Mucosa of stomach (tissue), 1 donor: ENCODE results near the gene TRPC3.
"Not testable (repeated sequence)": the region's sequence is repeated elsewhere in the genome, so short reads cannot be mapped to it uniquely, and the experiment has no call there.

Experiments
- H3K27me3 ChIP-seq: one replicate; pipeline ENCODE4 v1.7.0; 2013; ENCODE audit warnings: mild to moderate bottlenecking, low read length; ENCODE audit not compliant: control insufficient read depth, insufficient read depth
- H3K36me3 ChIP-seq: one replicate; pipeline ENCODE4 v1.7.0; 2013; ENCODE audit warnings: low read length; ENCODE audit not compliant: control insufficient read depth, insufficient read depth
- H3K4me1 ChIP-seq: one replicate; pipeline ENCODE4 v1.7.0; 2013; ENCODE audit warnings: mild to moderate bottlenecking, low read length; ENCODE audit not compliant: control insufficient read depth, insufficient read depth
- H3K4me3 ChIP-seq: one replicate; pipeline ENCODE4 v1.7.0; 2013; ENCODE audit warnings: low read length
- H3K9ac ChIP-seq: one replicate; pipeline ENCODE4 v1.7.0; 2013; ENCODE audit warnings: mild to moderate bottlenecking, low read length, moderate library complexity
- H3K9me3 ChIP-seq: one replicate; pipeline ENCODE4 v1.7.0; 2013; ENCODE audit warnings: mild to moderate bottlenecking, low read length, moderate library complexity; ENCODE audit not compliant: control insufficient read depth
- donor health status: Pancreatic carcinoma.

The TRPC3 gene

DNA sequence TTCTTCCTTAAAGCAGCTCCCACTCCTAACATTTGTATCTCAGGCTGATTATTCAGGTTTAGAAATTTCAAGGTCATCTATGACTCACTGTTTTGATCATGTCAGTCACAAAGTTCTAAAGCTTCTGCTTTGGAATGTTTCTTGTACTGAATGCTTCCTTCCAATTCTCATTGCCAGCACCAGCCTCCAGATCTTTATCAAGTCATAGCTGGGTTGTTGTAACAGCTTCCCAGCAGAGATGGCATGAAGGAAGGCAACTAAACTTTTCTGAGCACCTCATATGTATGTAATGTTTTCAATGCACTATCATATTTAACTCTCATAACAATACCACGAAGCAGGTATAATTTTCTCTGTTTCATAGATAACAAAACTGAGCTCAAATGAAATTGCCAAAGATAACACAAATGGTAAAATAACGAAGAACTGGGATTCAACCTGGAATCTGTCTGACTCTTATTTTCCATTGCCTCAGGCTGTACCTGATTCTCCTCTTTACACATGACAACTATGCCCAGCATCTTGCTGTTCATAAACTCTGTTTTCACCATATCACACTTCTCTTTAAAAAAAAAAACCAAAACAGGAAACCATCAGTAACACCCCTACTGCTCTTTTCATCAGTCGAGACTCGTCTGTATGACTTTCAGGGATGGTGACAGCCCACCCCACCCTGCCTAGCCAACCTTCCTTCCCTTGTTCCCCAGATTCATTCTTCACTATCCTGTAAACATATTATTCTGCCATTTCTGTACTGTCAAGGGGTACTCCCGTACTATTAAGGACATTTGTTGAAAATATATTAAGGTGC, 13.4 kb downstream of the TRPC3 start:
- no peaks in the 10 kb centered on the region for H3K4me1 ChIP-seq
- H3K9ac ChIP-seq, result no peak overlapping the region
- no peaks in the 10 kb centered on the region for H3K36me3 ChIP-seq

DNA sequence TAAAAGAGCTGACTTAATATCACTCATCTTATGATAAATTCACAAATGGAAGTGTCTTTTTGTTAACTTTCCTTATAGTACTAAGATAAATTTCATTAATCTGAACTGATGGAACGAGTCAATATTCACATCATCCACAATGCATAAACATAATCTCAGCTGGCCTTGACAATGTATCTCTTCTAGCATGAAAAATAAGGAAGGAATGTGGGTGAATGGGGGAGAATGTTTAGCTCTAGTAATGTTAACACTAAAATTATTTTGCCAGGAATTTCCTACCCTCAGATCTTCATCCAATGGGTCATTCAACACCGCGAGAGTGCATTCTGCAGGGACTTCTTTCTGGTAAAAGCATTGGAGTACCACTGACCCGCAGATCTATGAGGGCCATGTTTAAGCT, 15.8 kb downstream of the TRPC3 start:
- Histone ChIP-seq H3K27me3 (peaks cover 5% of the 10 kb centered on the region), H3K9me3 (no peaks in the 10 kb centered on the region), H3K4me3 (no peak overlapping the region), H3K4me1 (no peaks in the 10 kb centered on the region), H3K9ac (no peak overlapping the region), H3K36me3 (no peaks in the 10 kb centered on the region)

More for the DNA sequence above, 13.4 kb downstream of the TRPC3 start:
- no peaks in the 10 kb centered on the region for H3K9me3 ChIP-seq
- peaks cover 6% of the 10 kb centered on the region for H3K27me3 ChIP-seq
- no peak overlapping the region for H3K4me3 ChIP-seq

DNA sequence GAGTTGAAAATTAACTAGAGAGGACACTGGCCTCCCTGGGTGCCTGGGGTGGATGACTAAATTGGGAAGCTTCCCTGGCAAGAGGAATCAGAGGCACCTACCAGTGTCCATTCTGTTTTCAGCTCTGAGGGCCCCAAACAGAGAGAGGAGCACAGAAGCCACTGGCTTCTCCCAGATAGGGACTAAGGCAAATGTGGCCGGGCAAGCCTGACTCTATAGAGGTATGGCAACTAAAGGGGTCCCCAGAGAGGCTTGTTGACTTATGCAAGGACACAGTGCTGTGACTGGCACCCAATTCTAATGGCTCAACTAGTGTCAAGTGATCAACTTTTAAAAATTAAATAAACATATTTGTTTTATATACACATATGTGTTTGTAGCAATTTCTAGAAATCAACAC, 17.2 kb downstream of the TRPC3 start:
- H3K27me3 ChIP-seq, result peaks cover 5% of the 10 kb centered on the region
- H3K4me3 ChIP-seq, result no peak overlapping the region
- H3K9ac ChIP-seq, result no peak overlapping the region
- H3K4me1 ChIP-seq, result no peaks in the 10 kb centered on the region
- no peaks in the 10 kb centered on the region for H3K36me3 ChIP-seq
- H3K9me3 ChIP-seq, result no peaks in the 10 kb centered on the region

DNA sequence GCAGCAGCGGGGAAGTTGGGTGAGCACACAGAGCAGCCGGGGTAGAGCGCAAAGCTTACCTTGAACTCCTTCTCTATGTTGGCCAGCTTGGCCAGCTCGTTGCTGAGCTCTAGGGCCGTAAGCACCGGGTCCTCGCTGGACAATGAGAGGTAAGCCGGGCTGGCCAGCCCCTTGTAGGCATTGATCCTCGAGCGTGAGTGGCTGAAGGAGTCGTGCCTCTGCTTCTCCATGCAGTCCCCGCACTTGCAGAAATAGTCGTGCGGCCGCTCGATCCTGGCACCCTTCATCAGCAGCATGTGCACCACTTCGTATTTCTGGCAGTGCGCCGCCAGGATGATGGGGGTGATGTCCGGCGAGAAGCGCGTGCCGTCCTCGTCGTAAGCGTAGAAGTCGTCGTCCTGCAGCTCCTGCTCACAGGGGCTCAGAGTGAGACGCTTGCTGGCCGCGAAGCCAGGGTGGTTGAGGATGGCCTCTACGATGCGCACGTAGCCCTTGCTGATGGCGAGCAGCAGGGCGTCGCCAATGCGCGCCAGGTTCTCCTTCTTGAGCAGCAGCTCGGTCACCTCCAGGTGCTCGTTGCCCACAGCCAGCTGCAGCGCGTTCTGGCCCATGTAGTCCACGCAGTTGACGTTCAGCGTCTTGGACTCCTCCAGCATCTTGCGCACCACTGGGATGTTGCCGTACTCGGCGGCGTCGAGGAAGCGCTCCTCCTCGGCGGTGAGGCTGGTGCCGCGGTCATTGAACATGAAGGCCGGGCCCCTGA, 19.5 kb downstream of the TRPC3 start:
- Histone ChIP-seq H3K9ac (no peak overlapping the region), H3K36me3 (no peaks in the 10 kb centered on the region), H3K9me3 (no peaks in the 10 kb centered on the region), H3K4me3 (no peak overlapping the region), H3K4me1 (no peaks in the 10 kb centered on the region), H3K27me3 (peaks cover 5% of the 10 kb centered on the region)

DNA sequence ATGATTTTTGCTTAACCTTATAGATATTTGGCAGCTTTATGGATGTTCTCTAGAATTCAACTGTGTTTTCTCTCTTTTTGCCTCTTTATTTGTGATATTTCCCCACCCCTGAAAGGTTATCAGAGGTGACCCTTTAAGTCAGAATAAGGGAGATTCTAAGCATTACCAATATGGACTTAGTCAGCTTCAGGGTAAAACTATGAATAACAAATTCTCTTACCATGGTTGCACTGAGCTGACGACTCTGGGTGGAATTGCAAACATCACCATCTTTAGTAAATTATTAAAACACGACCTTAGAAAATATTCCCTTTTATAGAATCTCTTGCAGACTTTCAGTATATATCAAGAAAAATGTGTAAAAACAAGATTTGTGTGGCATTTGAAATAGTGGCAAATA, 21.6 kb downstream of the TRPC3 start:
- peaks cover 5% of the 10 kb centered on the region for H3K27me3 ChIP-seq
- H3K36me3 ChIP-seq, result no peaks in the 10 kb centered on the region
- H3K4me1 ChIP-seq, result no peaks in the 10 kb centered on the region
- no peak overlapping the region for H3K9ac ChIP-seq
- no peak overlapping the region for H3K4me3 ChIP-seq
- no peaks in the 10 kb centered on the region for H3K9me3 ChIP-seq

DNA sequence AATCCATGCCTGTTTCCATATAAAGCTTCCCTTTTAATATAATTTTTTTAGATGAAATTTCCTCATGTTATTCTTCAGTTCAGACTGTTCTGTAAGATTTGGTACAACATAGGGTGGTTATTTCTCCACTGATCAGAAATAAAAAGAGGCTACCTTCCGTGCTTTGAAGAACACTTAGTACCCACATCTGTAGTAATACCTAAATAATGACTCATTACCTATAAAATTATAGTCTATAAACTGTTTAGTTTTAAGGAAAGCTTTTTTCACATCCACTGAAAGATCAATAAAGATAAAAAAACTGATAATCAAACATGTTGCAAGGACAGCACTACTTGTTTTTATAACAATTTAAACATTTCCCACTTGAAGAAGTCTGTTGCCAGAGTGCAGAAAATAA, 23.9 kb downstream of the TRPC3 start:
- Histone ChIP-seq H3K27me3 (peaks cover 5% of the 10 kb centered on the region), H3K4me1 (no peaks in the 10 kb centered on the region), H3K36me3 (no peaks in the 10 kb centered on the region), H3K4me3 (no peak overlapping the region), H3K9me3 (no peaks in the 10 kb centered on the region), H3K9ac (no peak overlapping the region)

DNA sequence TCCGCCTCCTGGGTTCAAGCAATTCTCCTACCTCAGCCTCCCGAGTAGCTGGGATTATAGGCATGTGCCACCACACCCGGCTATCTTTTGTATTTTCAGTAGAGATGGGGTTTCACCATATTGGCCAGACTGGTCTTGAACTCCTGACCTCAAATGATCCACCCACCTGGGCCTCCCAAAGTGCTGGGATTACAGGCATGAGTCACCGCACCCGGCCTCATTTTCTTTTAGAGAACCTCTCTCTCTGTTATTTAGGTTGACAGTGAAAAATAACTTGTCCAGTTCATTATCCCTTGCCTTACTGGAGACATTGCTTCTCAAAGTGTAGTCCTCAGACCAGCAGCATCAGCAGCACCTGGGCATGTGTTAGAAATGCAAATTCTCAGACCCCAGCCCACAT, 25.4 kb downstream of the TRPC3 start:
- not testable (repeated sequence) for H3K4me1 ChIP-seq, H3K9ac ChIP-seq, H3K9me3 ChIP-seq, H3K4me3 ChIP-seq, H3K27me3 ChIP-seq, H3K36me3 ChIP-seq

DNA sequence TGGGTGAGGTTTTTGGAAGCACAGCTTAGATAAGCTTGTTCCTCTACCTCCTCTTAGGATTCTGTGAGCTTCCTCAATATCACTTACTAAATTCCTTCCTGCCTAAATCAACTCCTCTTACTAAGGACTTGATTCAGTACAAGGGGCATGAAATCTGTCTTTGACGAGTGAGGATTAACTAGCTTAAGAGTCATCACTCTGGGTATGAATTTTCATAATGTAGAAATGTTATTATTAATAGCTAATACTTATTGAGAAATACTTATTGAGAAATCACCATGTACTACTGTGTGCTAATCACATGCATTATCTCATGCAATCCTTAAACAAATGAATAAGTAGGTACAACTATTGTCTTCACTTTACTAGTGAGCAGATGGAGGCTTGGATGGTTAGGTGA, 28.6 kb downstream of the TRPC3 start:
- Histone ChIP-seq H3K9me3 (no peaks in the 10 kb centered on the region), H3K36me3 (no peaks in the 10 kb centered on the region), H3K27me3 (no peaks in the 10 kb centered on the region), H3K9ac (no peak overlapping the region), H3K4me1 (no peaks in the 10 kb centered on the region), H3K4me3 (no peak overlapping the region)

DNA sequence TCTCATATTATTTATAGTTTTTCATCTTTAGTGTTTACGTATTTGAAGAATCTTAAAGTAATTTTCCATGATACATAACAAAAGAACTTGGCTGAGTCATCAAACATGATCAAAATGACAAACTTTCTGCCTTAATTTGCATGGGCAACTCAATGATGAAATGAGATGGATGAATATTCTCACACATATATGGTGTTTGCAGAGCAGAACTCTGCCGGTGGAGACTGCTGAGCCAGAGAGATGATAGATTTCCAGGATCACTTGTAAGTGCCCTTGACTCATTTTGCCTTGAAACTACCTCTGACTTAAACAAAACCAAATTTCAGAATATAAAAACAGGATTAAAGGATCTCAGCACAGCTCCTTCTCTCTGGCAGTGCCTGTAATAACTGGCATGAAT, 38.2 kb downstream of the TRPC3 start:
- H3K4me1 ChIP-seq, result no peaks in the 10 kb centered on the region
- no peak overlapping the region for H3K4me3 ChIP-seq
- H3K36me3 ChIP-seq, result no peaks in the 10 kb centered on the region
- no peaks in the 10 kb centered on the region for H3K9me3 ChIP-seq
- no peaks in the 10 kb centered on the region for H3K27me3 ChIP-seq
- H3K9ac ChIP-seq, result no peak overlapping the region

DNA sequence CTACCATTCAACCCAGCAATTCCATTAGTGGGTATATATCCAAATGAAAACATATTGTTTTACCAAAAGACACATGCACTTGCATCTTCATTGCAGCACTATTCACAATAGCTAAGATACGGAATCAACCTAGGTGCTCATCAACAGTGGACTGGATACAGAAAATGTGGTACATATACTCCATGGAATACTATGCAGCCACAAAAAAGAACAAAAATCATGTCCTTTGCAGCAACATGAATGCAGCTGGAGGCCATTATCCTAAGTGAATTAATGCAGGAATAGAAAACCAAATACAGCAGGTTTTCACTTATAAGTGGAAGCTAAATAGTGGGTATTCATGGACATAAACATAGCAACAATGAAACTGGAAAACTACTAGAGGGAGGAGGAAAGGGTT, 43.5 kb downstream of the TRPC3 start:
- H3K4me3 ChIP-seq, result no peak overlapping the region
- no peaks in the 10 kb centered on the region for H3K36me3 ChIP-seq
- no peaks in the 10 kb centered on the region for H3K4me1 ChIP-seq
- H3K27me3 ChIP-seq, result no peaks in the 10 kb centered on the region
- no peak overlapping the region for H3K9ac ChIP-seq
- no peaks in the 10 kb centered on the region for H3K9me3 ChIP-seq

DNA sequence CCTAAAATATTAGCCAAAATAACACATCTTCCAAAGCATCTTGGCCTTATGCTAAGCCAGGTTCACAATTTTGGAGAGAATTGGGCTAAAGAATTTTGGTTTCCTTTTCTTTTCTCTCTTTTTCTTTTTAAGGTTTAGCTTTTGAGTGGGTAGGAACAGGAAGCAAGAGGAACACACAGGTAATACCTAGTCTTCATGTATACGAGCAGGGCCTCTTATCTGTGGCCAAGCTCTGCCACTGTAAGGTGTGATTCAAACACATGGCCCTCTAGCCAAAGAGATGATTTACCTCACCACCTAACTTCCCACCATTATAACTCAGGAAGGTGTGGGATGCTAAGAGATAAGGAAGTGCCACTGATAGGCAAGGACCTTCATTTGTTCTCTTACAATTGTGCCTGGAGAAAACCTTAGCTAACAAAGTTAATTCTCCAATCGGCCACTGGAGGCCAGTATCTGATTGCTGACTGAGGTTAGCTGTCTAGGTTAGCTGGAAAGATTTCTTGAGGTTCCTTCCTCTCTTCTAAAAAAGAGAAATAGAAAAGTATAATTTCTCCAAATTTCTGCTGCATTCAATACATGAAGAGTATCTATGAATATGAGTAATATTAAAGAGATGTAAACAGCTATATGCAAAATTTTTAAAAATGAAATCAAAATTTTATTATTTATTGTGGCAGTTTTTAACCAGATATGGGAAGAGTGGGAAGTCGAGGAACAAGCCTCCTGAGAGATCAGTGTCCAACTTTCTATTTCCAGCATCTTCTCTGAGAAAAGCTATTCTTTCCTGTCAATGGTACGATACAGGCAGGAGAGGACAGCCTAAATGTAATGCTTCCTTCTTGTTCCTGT, 51.5 kb downstream of the TRPC3 start:
- Histone ChIP-seq H3K4me3 (no peak overlapping the region), H3K9me3 (no peaks in the 10 kb centered on the region), H3K27me3 (no peaks in the 10 kb centered on the region), H3K36me3 (no peaks in the 10 kb centered on the region), H3K9ac (no peak overlapping the region), H3K4me1 (no peaks in the 10 kb centered on the region)

DNA sequence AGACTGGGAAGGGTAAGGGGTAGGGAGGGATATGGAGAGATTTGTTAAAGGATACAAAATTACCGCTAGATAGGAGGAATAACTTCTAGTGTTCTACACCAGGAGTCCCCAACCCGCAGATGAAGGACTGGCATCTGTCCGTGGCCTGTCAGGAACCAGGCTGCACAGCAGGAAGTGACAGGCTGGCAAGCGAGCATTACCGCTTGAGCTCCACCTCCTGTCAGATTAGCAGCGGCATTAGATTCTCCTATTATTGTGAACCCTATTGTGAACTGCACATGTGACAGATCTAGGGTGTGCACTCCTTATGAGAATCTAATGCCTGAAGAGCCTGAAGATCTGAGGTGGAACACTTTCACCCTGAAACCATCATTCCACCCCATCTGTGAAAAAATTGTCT, 53.7 kb downstream of the TRPC3 start:
- Histone ChIP-seq H3K27me3 (no peaks in the 10 kb centered on the region), H3K36me3 (no peaks in the 10 kb centered on the region), H3K4me3 (no peak overlapping the region), H3K9me3 (no peaks in the 10 kb centered on the region), H3K4me1 (no peaks in the 10 kb centered on the region), H3K9ac (no peak overlapping the region)
